Activated CD8-positive, alpha-beta memory T cell treated with anti-CD3 and anti-CD28 coated beads, Interleukin-2, amount 50 U/mL, for 4 hours (primary cell): ENCODE measurements around the gene RARRES2.
"Not testable (repeated sequence)": the region's sequence is repeated elsewhere in the genome, so short reads cannot be mapped to it uniquely, and the experiment has no call there.

Source experiments
- DNase-seq: peaks from one replicate; pipeline ENCODE4 v3.0.0-alpha.2; 2020

Gene RARRES2

DNA sequence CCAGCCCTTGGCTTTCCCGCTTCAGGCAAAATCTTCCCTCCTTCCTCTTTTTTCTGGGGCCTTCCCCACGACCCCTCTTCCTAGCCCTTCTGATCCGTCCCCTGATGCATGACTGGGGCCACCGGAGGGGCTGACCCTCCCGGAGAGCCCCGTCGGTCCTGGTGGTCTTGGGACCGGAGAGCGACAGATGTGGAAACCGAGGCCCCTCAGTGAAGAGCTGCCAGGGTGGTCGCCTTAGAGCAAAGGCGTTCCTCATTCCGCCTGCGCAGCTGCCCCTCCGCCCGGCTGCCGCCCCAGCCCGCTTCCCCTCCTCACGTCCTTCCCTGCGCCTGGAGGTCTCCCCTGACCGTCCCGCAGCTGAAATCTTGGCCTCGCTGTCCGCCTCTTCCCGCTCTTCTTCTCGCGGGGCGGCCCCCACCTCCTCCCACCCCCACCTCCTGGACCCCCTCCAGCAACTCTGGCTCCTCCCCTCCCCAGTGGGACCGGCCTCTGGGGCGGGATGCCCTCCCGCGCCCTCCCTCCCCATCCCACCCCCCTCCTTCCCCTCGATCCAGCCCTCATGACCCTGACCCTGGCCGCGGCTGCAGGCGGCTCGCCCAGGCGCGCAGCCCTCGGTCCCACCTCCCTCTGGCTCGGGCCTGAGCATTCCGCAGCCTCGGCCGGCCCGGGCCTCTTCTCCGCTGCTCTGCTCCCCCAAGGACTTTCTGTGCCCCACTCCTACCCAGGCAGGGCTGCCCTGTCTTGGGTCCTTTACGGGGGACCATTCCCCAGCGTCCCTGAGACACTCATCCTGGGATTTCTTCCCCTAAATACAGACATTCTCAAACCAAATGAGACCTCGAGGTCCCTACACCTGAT is at the start of gene RARRES2:
Gene RARRES2 (minus strand): TSS at position 367 of the 858 bp plus-strand sequence. CDS start 1,020 bp downstream, outside the sequence.
- DNase-seq, result no peak

DNA sequence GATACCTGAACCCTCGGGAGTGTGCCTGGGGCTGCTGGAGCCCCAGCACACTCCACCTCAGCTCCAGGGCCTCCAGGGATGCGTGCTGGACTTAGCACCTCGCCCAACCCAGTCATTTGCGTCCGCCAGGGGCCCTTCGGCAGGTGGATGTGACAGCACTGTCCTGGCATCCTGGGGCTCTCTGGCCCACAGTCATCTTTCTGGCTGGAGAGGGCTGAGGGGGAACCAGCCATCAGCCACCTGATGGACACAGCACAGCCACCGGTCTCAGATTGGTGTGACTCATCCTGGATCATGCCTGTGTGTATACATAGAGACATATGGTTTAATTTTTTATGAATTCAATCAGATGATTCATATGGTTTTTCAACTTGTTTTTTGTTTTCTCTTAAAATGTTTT is 48.8 kb upstream of the RARRES2 start:
- DNase-seq, result no peak

DNA sequence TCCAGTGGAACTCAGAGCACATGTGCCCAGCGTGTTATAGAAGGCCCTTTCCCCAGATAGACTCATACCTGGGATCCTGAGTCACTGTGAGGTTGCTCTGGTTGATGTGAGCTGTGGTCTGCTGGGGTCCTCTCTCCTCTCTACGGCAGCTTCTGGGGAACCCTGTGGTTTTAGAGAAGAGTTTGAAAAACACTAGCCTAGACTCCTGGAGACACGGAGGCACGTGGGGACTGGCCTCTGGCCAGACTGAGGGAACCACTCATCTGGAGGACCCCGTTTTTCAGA is 48.0 kb upstream of the RARRES2 start:
- no peak for DNase-seq

DNA sequence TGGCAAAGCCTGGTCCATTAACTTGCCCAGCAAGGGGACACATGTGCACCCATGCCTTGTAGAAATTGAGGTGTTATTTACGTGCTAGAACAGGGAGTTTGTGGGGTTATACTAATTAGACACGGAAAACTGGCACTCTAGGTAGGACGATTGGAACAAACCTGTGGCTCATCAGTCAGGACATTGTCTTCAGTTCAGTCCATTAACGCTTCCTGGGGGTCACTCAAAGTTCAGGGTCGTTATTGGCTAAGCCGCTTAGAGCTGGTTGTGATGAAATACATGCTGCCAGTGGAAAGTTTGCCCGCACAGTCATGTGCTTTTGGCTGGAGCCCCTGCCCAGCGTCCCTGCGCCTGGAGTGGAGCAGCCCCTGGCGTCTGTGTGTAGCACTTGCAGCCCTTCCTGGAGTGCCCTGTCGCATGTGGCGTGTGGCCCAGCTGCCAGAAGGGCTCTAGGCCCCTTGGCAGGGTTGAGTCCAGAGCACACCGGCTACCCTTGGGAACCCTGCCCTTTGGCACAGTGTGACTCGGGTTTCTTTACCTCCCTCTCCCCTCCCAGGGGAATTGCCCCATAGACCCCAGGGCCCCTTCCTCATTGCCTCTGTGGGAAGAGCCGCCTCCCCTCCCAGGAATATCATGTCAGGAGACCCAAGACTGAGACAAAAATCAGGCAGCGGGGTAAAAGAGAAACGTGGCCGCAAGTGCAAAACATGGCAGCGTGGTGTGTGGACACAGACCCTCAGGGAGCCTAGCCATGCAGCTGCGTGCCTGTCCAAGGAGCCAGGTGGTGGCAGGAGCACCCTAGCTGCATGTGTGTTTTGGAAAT is 47.5 kb upstream of the RARRES2 start:
- DNase-seq, result no peak

DNA sequence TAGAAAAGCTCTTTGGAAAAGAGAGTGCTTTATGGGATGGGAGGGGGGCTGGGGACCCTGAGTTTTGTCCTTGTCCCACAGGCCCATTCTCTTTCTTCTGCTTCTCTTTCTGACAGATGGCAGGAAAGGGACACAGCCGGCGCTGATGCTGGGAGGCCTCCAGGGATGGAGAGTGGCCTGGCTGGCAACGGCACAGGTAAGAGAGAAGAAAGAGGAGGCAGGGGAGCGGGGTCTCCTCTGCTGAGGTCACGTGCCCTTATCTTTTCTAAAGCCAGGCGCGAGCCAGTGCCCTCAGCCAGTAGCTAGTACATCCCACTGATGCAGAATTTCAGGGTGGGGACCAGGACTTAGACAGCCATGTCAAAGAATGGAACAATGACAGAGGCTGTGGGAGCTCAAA is 46.9 kb upstream of the RARRES2 start:
- DNase-seq, result no peak

DNA sequence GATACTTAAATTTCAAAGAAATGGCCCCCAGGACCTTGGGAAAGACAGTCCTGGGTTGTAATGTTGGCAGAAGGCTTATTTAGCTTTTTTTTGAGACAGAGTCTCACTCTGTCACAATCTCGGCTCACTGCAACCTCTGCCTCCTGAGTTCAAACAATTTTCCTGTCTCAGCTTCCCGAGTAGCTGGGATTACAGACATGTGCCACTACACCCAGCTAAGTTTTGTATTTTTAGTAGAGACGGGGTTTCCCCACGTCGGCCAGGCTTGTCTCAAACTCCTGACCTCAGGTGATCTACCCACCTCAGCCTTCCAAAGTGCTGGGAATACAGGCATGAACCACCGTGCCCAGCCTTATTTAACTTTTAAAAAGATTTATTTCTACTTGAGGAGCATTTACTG is 44.5 kb upstream of the RARRES2 start:
- DNase-seq, result not testable (repeated sequence)

DNA sequence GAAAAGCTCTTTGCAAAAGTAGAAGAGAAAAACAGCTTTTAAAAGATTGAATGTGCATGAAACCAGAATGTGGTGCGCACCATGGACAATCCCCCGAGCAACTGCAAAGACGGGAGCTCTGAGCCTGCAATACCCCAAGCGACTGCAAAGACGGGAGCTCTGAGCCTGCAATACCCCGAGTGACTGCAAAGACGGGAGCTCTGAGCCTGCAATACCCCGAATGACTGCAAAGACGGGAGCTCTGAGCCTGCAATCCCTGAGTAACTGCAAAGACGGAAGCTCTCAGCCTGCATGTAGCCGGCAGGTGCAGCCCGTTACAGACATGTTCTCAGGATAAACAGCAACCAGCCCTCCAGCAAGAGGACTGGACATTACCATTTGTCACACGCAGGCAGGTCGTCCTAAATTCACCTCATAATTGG is 43.9 kb upstream of the RARRES2 start:
- DNase-seq, result no peak

DNA sequence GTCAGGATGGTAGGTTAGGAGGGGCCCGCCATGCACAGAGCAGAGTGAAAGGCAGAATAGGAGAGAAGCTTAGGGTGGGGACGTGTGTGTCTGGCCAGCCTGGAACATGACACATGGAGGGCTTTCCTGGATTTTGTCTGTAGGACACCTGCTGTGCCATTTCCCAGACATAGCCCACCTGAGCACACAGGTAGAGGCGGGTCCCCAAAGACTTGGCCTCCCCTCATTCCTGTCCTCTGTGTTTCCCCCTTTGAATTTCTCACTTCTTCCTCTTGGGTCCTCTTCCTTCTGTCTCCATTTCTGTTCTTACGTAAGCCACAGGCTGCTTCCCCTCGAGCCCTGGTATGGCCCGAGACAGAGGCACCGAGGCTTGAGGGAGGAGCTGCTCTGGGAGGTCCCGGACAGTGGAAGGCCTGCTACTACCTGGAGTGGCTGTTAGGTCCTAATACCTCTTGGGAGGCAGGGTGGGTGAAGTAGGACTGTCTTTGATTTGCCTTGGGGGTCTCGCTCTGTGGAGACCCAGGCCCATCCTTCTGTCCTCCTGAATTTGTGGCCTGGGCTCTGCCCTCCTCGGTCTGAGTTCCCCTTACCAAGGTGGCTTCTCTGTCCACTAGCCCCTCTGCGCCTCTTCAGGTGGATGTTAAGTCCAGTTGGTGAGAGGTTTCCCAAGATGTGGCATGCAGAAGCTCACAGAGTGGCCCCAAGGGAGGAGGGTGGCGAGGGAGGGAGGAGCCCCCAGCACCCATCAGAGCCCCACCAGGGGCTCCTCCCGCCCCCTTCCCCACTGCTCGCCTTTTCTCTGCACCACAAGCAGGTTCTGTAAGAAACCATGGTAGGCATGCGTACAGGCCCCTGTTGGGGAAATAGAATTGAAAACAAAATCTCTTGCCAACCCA is 43.2 kb upstream of the RARRES2 start:
- DNase-seq, result peak; percentile 6

DNA sequence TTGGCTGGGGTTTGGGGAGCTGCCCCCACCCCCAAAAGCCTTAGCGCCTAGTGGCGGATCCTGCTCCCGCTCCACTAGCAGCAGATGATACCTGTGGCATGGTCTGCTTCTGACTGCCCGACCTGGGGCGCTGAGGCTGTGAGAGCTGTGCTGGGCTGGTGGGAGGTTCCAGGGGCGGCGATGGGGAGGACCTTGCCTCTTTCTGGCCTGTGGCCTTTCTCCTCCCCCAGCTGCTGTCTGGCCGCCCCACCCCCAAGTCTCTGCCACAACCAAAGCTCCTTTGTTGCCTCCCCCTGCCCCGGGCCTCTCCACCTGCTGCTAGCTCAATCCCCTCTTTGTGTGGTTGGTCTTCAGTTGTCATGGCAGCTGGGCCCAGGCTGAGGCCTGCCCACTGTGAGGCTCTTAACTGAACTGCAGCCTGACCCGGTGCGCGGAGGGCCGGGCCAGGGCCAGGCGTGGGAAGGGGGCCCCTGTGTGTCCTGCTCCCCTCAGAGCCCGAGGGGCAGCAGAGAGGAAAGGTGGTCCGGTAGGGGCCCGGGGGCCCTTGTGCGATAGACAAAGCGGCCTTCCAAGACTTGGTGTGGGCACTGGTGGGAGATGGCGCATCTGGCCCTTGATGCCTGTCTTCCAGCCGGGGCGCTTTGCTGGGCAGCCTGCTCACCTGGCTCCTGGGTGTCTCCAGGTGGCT is 42.4 kb upstream of the RARRES2 start:
- DNase-seq, result peak; percentile 9

DNA sequence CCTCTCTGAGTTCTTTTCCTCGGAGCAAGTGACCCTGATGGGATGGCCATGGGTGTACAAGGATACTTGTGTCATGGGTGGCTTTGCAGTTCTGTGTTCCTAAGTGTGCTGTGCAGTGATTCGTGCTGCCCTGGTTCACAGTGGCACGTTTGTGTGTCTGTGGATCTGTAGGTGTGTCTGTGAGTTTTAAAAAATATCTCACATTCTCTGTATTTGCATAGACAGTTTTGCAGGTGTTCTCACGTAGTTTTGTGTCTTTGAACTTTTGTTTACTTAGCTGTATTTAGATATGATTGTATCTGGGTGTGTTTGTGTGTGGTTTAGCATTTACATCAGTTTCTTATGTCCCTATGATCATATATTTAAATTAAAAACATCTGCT is 41.4 kb upstream of the RARRES2 start:
- DNase-seq, result no peak

DNA sequence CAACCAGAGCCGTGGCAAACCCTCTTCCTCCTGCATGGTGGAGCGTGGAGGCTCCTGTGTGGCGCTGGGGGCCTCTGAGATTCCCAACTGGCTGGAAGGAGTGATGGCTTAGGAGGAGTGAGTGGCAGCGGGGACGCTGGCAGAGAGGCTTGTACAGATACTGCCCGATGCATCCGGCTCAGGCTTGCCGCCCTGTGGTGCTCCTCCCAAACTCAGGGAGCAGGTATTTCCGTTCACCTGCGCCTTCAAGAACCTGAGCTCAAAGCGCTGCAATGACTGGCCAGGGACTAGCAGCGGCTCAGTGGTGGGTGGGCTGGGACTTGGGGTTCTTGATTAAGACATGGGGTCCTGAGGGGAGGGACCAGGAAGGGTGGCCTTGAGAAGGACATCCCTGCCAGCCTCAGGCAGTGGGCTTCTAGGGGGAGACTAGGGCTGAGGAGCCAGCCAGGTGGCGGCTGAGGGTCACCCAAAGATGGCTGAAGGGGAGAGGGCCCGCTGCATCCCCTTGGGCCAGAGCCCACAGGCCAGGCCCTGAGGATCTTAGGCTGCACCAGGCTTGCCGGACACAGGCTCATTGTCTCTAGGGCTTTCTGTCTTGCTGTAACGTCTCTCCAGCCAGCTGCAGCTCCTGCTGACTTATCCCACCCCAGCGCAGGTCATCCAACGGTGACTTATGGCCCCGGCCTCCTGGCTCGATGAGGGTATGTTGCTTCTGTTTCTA is 40.9 kb upstream of the RARRES2 start:
- peak; percentile 12 for DNase-seq

DNA sequence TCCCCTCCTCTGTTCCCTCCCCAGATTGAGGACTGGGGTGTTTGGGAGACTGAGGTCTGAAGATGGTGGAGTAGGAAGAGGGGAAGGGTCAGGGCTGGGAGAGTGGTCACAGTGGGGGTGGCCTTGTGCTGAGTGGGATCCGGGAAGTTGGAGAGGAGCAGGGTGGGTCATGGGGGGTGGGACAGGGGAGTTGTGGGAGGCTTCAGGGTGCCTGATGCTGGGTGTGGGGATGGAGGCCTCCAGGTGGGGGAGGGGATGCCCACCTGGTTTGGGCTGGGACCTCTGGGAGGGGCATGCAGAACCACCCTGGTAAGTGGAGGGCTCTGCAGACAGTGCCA is 40.3 kb upstream of the RARRES2 start:
- DNase-seq, result peak; percentile 8

DNA sequence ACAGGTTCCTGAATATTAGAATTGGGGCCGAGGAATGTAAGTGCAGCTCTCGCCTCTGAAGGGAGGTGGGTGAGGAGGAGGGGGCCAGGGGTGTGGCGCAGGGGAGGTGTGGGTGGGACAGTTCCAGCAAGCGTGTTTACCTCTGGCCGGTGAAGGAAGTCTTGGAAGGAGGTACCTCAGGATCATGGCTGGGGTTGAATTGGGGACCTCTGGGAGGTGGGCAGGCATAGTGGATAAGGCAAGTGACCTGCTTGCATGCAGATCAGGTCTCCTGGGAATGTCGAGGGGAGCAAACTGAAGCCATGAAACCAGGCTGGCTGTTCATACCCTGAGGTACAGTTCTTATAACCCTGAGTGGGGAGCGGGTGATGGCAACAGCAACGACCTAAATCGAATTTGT is 39.7 kb upstream of the RARRES2 start:
- DNase-seq, result peak; percentile 7

DNA sequence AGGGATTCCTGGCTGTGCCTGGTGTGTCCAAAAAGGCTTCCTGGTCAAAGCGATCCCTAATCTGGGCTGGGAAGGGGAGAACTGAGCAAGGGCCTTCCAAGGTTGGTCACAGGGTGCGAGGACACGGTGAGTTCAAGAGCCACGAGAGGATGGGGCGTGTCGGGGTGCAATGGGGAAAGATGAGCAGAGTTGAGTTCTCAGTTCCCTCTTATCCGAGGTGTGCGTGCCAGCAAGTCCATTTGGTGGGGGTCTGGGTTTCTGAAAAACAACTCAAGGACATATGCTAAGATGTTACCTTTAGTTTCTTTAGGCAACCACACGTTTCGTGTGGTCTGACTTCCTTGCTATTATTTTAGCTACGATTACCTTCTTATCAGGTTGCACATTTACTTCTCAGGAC is 39.0 kb upstream of the RARRES2 start:
- no peak for DNase-seq

DNA sequence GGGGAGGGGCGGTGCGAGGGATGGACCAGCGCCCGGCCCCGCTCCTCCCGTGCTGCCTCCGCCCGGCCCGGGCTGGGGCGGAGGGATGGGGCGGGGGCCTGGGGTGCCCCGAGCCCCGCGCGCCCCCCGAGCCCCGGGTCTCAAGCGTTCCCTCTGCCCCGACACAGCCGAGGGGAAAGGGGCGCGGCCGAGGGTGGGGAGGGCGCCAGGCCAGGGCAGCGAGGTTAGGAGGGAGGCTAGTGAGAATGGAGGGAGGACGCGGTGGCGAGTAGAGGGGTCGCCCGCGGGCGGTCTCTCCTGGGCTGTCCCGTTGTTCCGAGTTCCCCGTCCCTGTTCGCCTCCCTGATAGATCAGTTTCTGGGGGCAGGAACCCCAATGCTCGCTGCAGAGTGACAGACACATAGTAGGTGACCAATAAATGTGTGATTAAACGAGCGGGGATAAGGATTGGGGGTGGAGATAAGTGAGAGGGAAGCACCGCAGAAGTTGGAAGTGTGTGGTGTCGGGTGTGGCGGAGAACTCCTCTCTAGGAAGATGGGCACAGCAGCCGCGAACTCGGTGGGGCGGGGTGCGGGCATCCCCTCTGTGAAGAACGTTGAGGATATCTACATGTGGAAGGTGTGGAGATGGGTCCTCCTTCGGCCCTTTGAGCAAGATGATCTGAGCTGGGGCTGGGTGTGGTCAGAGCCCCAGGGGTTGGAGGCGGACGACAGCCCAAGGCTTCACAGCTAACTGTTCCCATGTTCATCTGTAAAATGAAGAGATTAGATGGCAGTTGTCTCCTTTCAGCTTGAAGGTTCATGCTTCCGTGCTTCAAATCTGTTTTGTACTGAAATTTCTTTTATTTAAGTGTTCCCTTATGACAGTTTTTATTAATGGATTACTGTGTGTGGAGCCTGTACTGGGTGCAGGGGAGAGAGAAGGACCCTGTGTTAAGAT is 38.3 kb upstream of the RARRES2 start:
- no peak for DNase-seq

DNA sequence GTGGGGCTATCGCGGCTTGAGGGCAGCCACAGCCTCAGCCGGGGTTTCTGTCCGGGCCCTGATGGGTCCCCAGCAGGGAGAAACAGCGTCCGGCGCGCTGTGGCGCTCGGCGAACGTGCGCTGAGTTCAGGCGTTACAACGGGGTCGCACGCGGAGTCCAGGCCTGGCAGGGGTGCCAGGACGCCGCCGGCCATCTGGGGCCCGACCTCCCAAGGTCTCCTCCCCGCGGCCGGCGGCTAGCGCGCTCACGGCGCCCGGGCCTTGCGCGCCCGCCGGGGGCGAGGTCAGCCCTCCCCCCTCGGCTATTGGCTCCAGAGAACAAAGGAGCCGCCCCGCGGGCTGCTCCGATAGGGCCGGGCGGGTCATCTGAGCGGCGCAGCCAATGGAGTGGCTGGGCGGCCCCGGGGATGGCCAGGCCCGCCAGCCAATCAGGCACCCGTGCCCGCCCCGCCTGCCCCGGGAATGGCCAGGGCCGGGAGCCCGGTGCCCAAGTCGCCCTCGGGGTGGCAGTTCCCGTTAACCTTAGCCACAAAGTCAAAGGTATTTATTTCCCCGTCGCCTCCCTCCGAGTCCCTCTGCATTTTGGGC is 37.5 kb upstream of the RARRES2 start, which contains the start of gene ZNF775:
Gene ZNF775 (plus strand): TSS at position 478 of the 588 bp plus-strand sequence. CDS start 9,141 bp downstream, outside the sequence.
- peak; percentile 90 for DNase-seq

DNA sequence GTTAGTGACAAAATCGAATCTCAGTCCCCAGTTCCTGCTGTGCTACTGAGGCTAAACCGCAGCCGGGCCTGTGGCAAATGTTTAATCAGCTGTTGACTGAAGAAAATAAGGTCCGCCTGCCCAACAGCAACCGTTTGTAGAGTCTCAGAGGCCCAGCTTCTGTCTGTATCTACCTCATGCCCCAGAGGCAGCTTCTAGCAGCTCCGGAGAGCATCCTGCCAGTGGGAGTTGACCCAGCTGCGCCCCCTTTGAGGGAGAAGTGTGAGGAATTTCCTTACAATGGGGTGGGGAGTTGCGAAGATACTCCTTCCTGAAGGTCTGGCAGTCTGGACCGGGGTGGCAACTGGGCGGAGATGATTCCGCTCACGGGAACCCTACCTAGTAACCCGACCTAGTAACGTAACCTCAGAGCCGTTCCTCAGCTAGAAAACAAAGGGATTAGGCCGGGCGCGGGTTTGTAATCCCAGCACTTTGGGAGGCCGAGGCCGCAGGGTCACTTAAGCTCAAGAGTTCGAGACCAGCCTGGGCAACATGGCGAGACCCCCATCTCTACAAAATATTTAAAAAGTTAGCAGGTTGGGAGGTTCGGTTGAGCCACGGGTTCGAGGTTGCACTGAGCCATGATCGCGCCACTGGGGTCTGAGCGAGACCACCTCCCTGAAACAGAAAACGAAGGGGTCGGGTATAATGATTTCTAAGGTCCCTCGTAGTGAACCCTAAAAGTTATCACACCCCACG is 36.9 kb upstream of the RARRES2 start:
- peak; percentile 37 for DNase-seq

DNA sequence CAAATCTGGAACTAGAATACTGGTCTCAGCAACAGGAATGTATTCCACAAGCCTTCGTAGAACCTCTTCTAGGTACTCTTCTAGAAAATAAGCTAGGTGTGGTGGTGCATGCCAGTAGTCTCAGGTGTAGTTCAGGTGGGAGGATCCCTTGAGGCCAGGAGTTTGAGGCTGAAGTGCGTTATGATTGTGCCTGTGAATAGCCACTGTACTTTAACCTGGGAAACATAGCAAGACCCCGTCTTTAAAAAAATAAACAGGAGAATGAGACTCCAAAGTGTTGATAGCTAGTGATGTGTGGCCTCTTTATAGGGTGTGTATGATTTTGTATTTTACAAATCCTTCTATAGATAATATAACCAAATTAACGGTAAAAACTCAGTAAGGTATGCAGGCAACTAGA is 36.2 kb upstream of the RARRES2 start:
- no peak for DNase-seq

DNA sequence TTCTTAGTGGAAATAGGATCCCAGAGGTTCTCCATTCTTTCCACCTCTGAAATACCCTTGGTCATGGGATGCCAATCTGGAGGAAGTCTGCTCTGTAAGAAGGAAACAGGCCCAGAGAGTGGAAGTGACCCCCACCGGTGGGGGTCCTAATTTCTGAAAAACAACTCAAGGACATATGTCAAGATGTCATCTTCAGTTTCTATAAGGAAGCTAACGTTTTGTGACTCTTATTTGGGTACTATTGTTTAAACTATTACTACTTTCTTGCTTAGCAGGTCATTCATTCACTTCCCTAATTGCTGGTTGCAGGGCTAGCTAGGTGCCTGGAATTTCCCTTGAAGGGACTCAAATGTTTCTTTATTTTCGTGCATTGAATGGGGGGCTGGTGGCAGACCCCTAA is 35.8 kb upstream of the RARRES2 start:
- DNase-seq, result no peak

DNA sequence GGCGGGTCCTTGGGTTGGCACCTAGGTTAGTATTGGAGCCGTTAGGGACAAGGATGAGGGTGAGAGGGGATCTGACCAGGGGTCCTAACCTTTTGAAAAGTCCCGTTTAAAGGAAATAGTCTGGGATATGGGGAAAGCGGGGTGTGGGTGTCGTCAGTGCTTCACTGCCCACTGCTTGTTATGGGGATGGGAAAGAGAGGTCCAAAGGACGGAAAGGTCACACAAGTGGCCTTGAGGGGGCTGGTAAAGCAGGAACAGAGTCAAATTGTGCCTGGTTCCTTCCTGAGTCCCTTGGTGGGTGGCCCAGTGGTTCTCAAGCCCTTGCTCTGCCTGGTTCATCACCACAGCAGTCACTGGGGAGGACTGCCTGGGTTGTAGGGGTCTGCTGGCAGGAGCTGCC is 35.1 kb upstream of the RARRES2 start:
- no peak for DNase-seq
